HCT116 (cell line): ENCODE results near the gene KIF7. TPM values are rescaled to one million over a fixed set of nuclear protein-coding genes. Genes with fewer than 3 reads are reported as not detected.

ENCODE experiments used
- ATAC-seq: fragments of 200-7000 bp; cut with Tn5 transposase; 2 replicates; pipeline ENCODE4 v1.9.1; 2020; ENCODE audit warnings: mild to moderate bottlenecking, moderate library complexity
- BruUV-seq: library from RNA; stranded (reverse); fragments of 400-500 nt; replicated peaks from 2 replicates; lab custom pipeline; 2021; lab: Mats Ljungman, UMichigan
- CTCF ChIA-PET: fragments of 300-600 bp; sonication (Branson Sonifier 250); formaldehyde crosslinking; loops from one replicate; lab custom pipeline; 2021; ENCODE audit warnings: antibody characterized with exemption; lab: Charles Lee
- POLR2A ChIA-PET: fragments of 300-600, 350-600 bp; sonication (Branson Sonifier 250); formaldehyde crosslinking; loops from one replicate; lab custom pipeline; 2021; ENCODE audit warnings: antibody characterized with exemption; lab: Charles Lee
- RAD21 ChIA-PET, 2 experiments: fragments of 300-600 bp; sonication (Branson Sonifier 250); formaldehyde crosslinking; loops; one replicate each; lab custom pipeline; 2023; ENCODE audit warnings: low total read pairs in 2 of 2; ENCODE audit not compliant: uncharacterized antibody in 2 of 2, unreplicated experiment in 2 of 2, low non-redundant PET in 1 of 2; lab: Charles Lee
- DNase-seq: peaks from one replicate; pipeline ENCODE4 v3.0.0-alpha.2; 2010; ENCODE audit warnings: low read depth, low spot score
- H2AFZ ChIP-seq: fragments of 200-600 bp; shearing (Covaris generic), sonication (generic); 2 replicates; pipeline ENCODE4 v1.6.1; 2017; ENCODE audit warnings: low read depth, mixed run types, mixed read lengths, antibody characterized with exemption, low read length; ENCODE audit not compliant: poor library complexity, severe bottlenecking
- H3K27ac ChIP-seq: 2 replicates; pipeline ENCODE4 v1.5.1; 2012; ENCODE audit warnings: low read depth, low read length
- H3K27me3 ChIP-seq: fragments of 200-600 bp; sonication (generic); 2 replicates; pipeline ENCODE4 v1.6.1; 2016; ENCODE audit warnings: mixed run types, low read length, mixed read lengths; ENCODE audit not compliant: insufficient read depth
- H3K36me3 ChIP-seq, 2 experiments: fragments of 200-500 bp in 1 of 2; fragments of 200-600 bp in 1 of 2; sonication (Bioruptor generic) in 1 of 2; sonication (generic) in 1 of 2; 2 replicates each; pipeline versions ENCODE4 v1.5.1 to v1.6.1; 2014 to 2016; ENCODE audit warnings: low read length in 2 of 2, inconsistent platforms in 1 of 2, mixed read lengths in 1 of 2, mixed run types in 1 of 2; ENCODE audit not compliant: insufficient read depth in 2 of 2, control insufficient read depth in 1 of 2
- H3K4me1 ChIP-seq, 2 experiments: fragments of 200-600 bp in 1 of 2; sonication (generic) in 1 of 2; 2 replicates each; pipeline versions ENCODE4 v1.5.1 to v1.6.1; 2012 to 2017; ENCODE audit warnings: low read length in 2 of 2, inconsistent platforms in 1 of 2, mild to moderate bottlenecking in 1 of 2, mixed read lengths in 1 of 2, mixed run types in 1 of 2, moderate library complexity in 1 of 2; ENCODE audit not compliant: insufficient read depth in 2 of 2, control insufficient read depth in 1 of 2
- H3K4me2 ChIP-seq: fragments of 200-600 bp; sonication (generic); 2 replicates; pipeline ENCODE4 v1.6.1; 2017; ENCODE audit warnings: mixed run types, low read length, mixed read lengths
- H3K4me3 ChIP-seq, 2 experiments: fragments of 200-600 bp in 1 of 2; sonication (generic) in 1 of 2; replicated peaks in 1 of 2; 2 replicates each; pipeline ENCODE4 v1.5.1; 2011 to 2016; ENCODE audit warnings: low read length in 2 of 2, control low read depth in 1 of 2, low read depth in 1 of 2, mild to moderate bottlenecking in 1 of 2, mixed read lengths in 1 of 2, mixed run types in 1 of 2
- H3K79me2 ChIP-seq: fragments of 200-600 bp; sonication (generic); 2 replicates; pipeline ENCODE4 v1.6.1; 2017; ENCODE audit warnings: mild to moderate bottlenecking, mixed run types, low read length, moderate library complexity, mixed read lengths; ENCODE audit not compliant: insufficient read depth
- H3K9ac ChIP-seq: fragments of 200-600 bp; sonication (generic); 2 replicates; pipeline ENCODE4 v1.6.1; 2016; ENCODE audit warnings: low read length, mixed read lengths
- H3K9me2 ChIP-seq: fragments of 200-600 bp; sonication (generic), shearing (Covaris generic); 2 replicates; pipeline ENCODE4 v1.6.1; 2017; ENCODE audit warnings: mixed run types, mild to moderate bottlenecking, moderate library complexity; ENCODE audit not compliant: insufficient read depth
- H3K9me3 ChIP-seq, 2 experiments: fragments of 200-500 bp in 1 of 2; fragments of 200-600 bp in 1 of 2; sonication (Bioruptor generic) in 1 of 2; sonication (generic) in 1 of 2; 2 replicates each; pipeline ENCODE4 v1.6.1; 2014 to 2017; ENCODE audit warnings: low read length in 2 of 2, mixed read lengths in 2 of 2, inconsistent platforms in 1 of 2, low read depth in 1 of 2, mild to moderate bottlenecking in 1 of 2, mixed run types in 1 of 2, moderate library complexity in 1 of 2; ENCODE audit not compliant: control insufficient read depth in 1 of 2, insufficient read depth in 1 of 2
- H4K20me1 ChIP-seq: fragments of 200-600 bp; sonication (generic), shearing (Covaris generic); 2 replicates; pipeline ENCODE4 v1.6.1; 2017; ENCODE audit warnings: mixed run types, mild to moderate bottlenecking, moderate library complexity; ENCODE audit not compliant: insufficient read depth
- ATF3 ChIP-seq: IDR thresholded peaks from 2 replicates; pipeline ENCODE4 v1.6.1; 2012
- CBX3 ChIP-seq: IDR thresholded peaks from 2 replicates; pipeline ENCODE4 v1.6.1; 2012; ENCODE audit warnings: low read depth
- CEBPB ChIP-seq: IDR thresholded peaks from 2 replicates; pipeline ENCODE4 v1.6.1; 2012; ENCODE audit warnings: low read depth
- EGR1 ChIP-seq: IDR thresholded peaks from 2 replicates; pipeline ENCODE4 v1.6.1; 2012; ENCODE audit warnings: low read depth
- EZH2phosphoT487 ChIP-seq: fragments of 200-600 bp; IDR thresholded peaks from 2 replicates; pipeline ENCODE4 v1.6.1; 2018; ENCODE audit warnings: antibody characterized with exemption, borderline replicate concordance
- FOSL1 ChIP-seq: IDR thresholded peaks from 2 replicates; pipeline ENCODE4 v1.6.1; 2012; ENCODE audit warnings: low read depth
- JUND ChIP-seq: IDR thresholded peaks from 2 replicates; pipeline ENCODE4 v1.6.1; 2012
- MAX ChIP-seq: IDR thresholded peaks from 2 replicates; pipeline ENCODE4 v1.6.1; 2012
- POLR2A ChIP-seq: IDR thresholded peaks from 2 replicates; pipeline ENCODE4 v1.7.0; 2011; ENCODE audit warnings: borderline replicate concordance; ENCODE audit not compliant: insufficient read depth, insufficient read length; ENCODE audit errors: extremely low read depth
- POLR2AphosphoS5 ChIP-seq: IDR thresholded peaks from 2 replicates; pipeline ENCODE4 v1.6.1; 2011; ENCODE audit warnings: mild to moderate bottlenecking, low read depth, low read length, moderate library complexity
- REST ChIP-seq: IDR thresholded peaks from 2 replicates; pipeline ENCODE4 v1.6.1; 2012; ENCODE audit warnings: low read depth
- SP1 ChIP-seq: IDR thresholded peaks from 2 replicates; pipeline ENCODE4 v1.6.1; 2012; ENCODE audit warnings: low read depth
- SRF ChIP-seq: IDR thresholded peaks from 2 replicates; pipeline ENCODE4 v1.6.1; 2012; ENCODE audit warnings: low read depth
- TCF7L2 ChIP-seq: IDR thresholded peaks from 2 replicates; pipeline ENCODE4 v1.7.0; 2011; ENCODE audit warnings: borderline replicate concordance, inconsistent platforms; ENCODE audit not compliant: insufficient read depth, insufficient read length; ENCODE audit errors: extremely low read depth
- YY1 ChIP-seq: IDR thresholded peaks from 2 replicates; pipeline ENCODE4 v1.6.1; 2011; ENCODE audit warnings: low read length, low read depth, moderate library complexity, mild to moderate bottlenecking; ENCODE audit not compliant: insufficient replicate concordance; ENCODE audit errors: extremely low read depth
- ZBTB33 ChIP-seq: IDR thresholded peaks from 2 replicates; pipeline ENCODE4 v1.6.1; 2011; ENCODE audit warnings: mild to moderate bottlenecking, low read length, moderate library complexity; ENCODE audit not compliant: insufficient replicate concordance; ENCODE audit errors: extremely low read depth
- ZFX ChIP-seq: fragments of 450-650 bp; IDR thresholded peaks from 2 replicates; pipeline ENCODE4 v1.6.1; 2017
- ZNF274 ChIP-seq: fragments of 200-500 bp; sonication (Bioruptor generic); IDR thresholded peaks from 2 replicates; pipeline ENCODE4 v1.6.1; 2014; ENCODE audit warnings: mild to moderate bottlenecking, low read depth, low read length, inconsistent platforms
- intact Hi-C: fragments of 100-400 bp; cut with micrococcal nuclease; formaldehyde crosslinking; loops from 2 replicates; pipeline ENCODE4 v1.10.0; 2022
- total RNA-seq: library from RNA; stranded (reverse); gene quantifications from one replicate; pipeline ENCODE4 v1.2.1, GENCODE V29; 2021; ENCODE audit not compliant: unreplicated experiment

The KIF7 gene
- total RNA-seq, 1 experiment from 2014 or later, result 0.12 TPM

GRCh38 chr15:89654301-89654761 lies 936 bp downstream of the KIF7 start:
- Histone ChIP-seq H3K4me1 (no peaks in the 10 kb centered on the region), H3K9me2 (no peaks in the 10 kb centered on the region), H3K79me2 (no peaks in the 10 kb centered on the region), H3K27me3 (no peaks in the 10 kb centered on the region), H3K27ac (no peak overlapping the region), H3K4me2 (no peak overlapping the region), H3K4me3 (no peak overlapping the region), H3K9ac (no peak overlapping the region), H4K20me1 (no peaks in the 10 kb centered on the region), H3K36me3 (no peaks in the 10 kb centered on the region), H2AFZ (no peak overlapping the region), H3K9me3 (no peaks in the 10 kb centered on the region)
- RAD21 ChIA-PET, result no interaction called here
- ATAC-seq, result no peak
- BruUV-seq, result no TSS peak
- DNase-seq, result no peak
- intact Hi-C loops, result no loop called here
- TF ChIP-seq ZNF274, result no peak
- no peak for TF ChIP-seq ZBTB33
- no peak for TF ChIP-seq EZH2phosphoT487
- no peak for TF ChIP-seq SP1
- no peak for TF ChIP-seq SRF
- no peak for TF ChIP-seq YY1
- no peak for TF ChIP-seq EGR1
- no peak for TF ChIP-seq ATF3
- TF ChIP-seq TCF7L2, result no peak
- no peak for TF ChIP-seq JUND
- TF ChIP-seq MAX, result no peak
- no peak for TF ChIP-seq POLR2AphosphoS5
- TF ChIP-seq ZFX, result no peak
- TF ChIP-seq REST, result no peak
- no peak for TF ChIP-seq CBX3
- TF ChIP-seq CEBPB, result no peak
- no peak for TF ChIP-seq POLR2A
- TF ChIP-seq FOSL1, result no peak
- CTCF ChIA-PET, result no interaction called here
- POLR2A ChIA-PET, result no interaction called here
